Stromal cell of bone marrow (primary cell): ENCODE results near the gene LY6G6F.

Experiments used
- DNase-seq: peaks from one replicate; pipeline ENCODE4 v3.0.0-alpha.2; 2012; ENCODE audit warnings: low read depth

LY6G6F gene

GRCh38 chr6:31723980-31724691 is 17.5 kb downstream of the LY6G6F start:
- DNase-seq, result no peak

- no peak for DNase-seq
Observed at GRCh38 chr6:31725502-31726350, 19.1 kb downstream of the LY6G6F start.

- DNase-seq, result no peak
Observed at GRCh38 chr6:31727034-31727716, 20.5 kb downstream of the LY6G6F start.

GRCh38 chr6:31727717-31728671 is 21.3 kb downstream of the LY6G6F start:
- no peak for DNase-seq

- no peak for DNase-seq
Observed at GRCh38 chr6:31728767-31729514, 22.3 kb downstream of the LY6G6F start, which contains the start of gene DDAH2. Gene DDAH2 (minus strand): TSS chr6:31729299. CDS start chr6:31729161, 138 bp downstream.

- DNase-seq, result peak; percentile 92
Observed at GRCh38 chr6:31729515-31729978, 22.9 kb downstream of the LY6G6F start.

- peak; percentile 82 for DNase-seq
Observed at GRCh38 chr6:31729979-31730630, 23.4 kb downstream of the LY6G6F start.

GRCh38 chr6:31730631-31731086 is 24.0 kb downstream of the LY6G6F start:
- no peak for DNase-seq

- DNase-seq, result no peak
Observed at GRCh38 chr6:31732029-31732428, 25.4 kb downstream of the LY6G6F start.

GRCh38 chr6:31733734-31734133 is 27.1 kb downstream of the LY6G6F start:
- DNase-seq, result no peak

- no peak for DNase-seq
Observed at GRCh38 chr6:31734247-31734820, 27.7 kb downstream of the LY6G6F start.

GRCh38 chr6:31734821-31735406 is 28.2 kb downstream of the LY6G6F start:
- DNase-seq, result peak; percentile 48

GRCh38 chr6:31736021-31736767 is 29.5 kb downstream of the LY6G6F start, which contains the start of gene CLIC1:
Gene CLIC1 (minus strand): TSS chr6:31736530. CDS start chr6:31736300, 230 bp downstream.
- DNase-seq, result peak; percentile 80

GRCh38 chr6:31736768-31737314 is 30.2 kb downstream of the LY6G6F start:
- DNase-seq, result no peak

GRCh38 chr6:31737315-31737990 is 30.8 kb downstream of the LY6G6F start:
- DNase-seq, result no peak

- DNase-seq, result peak; percentile 82
Observed at GRCh38 chr6:31737991-31738979, 31.6 kb downstream of the LY6G6F start.
